Measurements from ENCODE around the gene KNDC1.

DNA sequence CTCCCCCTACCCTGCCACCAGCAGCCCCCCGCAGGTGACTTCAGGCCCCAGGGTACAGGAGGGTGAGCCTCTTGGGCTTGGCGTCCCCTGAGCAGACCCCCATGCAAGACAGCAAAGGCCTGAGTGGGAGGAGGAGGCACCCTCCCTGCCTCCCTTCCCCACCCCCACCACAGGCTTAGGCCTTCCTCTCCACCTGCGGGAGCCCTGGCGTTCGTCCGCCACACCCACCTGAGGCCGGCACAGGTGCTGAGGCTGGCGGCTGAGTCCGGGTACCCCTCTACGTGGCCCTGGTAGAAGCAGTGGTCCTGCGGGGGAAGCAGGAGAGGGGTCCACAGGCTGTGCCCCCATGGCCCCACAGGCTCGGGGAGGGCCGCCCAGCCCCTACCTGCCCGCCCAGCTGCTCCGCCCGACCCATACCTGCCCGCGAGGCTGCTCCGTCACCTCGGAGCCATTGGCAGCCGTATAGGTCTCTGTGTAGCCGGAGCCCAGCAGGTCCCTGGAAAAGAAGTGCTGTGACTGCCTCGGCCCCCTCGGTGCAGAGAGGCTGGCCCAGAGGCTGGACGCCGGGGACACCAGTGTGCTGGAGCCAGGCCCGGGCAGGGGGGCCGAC lies 113.6 kb downstream of the KNDC1 start:
- TF ChIP-seq, protein P1, sequence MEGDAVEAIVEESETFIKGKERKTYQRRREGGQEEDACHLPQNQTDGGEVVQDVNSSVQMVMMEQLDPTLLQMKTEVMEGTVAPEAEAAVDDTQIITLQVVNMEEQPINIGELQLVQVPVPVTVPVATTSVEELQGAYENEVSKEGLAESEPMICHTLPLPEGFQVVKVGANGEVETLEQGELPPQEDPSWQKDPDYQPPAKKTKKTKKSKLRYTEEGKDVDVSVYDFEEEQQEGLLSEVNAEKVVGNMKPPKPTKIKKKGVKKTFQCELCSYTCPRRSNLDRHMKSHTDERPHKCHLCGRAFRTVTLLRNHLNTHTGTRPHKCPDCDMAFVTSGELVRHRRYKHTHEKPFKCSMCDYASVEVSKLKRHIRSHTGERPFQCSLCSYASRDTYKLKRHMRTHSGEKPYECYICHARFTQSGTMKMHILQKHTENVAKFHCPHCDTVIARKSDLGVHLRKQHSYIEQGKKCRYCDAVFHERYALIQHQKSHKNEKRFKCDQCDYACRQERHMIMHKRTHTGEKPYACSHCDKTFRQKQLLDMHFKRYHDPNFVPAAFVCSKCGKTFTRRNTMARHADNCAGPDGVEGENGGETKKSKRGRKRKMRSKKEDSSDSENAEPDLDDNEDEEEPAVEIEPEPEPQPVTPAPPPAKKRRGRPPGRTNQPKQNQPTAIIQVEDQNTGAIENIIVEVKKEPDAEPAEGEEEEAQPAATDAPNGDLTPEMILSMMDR (IDR thresholded peaks at IDR 0.05; ENCODE audit: extremely low read depth in 1 of 2, insufficient read depth in 1 of 2, low read depth in 1 of 2, low read length in 2 of 2), result no peak
- TF ChIP-seq POLR2AphosphoS5 (IDR thresholded peaks at IDR 0.05; ENCODE audit: insufficient read depth, low read depth, low read length) (no peak), EZH2 (IDR thresholded peaks at IDR 0.05; ENCODE audit: borderline replicate concordance, low read depth, low read length, severe bottlenecking) (no peak)
